ENCODE data around the gene MICAL1.

DNA sequence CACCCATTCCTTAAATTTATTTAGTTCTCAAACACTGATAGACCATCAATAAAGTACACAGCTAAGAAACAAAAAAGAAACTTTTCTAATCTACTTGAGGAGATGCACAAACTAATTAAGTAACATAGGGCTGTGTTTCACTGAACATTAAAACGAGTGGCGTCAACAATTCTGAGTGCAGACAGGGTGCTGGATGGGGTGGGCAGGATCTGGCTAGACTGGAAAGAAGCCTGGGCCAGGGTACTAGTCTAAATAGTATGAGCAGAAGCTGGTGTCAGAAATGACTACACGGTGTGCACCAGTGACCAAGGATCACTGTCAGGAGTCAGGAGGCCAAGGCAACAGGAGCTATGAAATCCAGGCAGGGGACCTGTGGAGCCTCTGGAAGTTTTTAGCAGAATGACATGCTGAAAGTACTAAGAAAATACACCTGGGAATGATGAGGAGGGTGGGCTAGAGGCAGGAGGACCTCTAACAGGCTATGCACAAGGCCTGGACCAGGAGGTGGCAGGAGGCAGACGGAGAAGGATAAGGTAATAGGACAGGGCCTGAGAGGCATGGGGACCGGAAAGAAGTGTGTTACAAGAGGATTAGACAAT, 14.1 kb upstream of the MICAL1 start:
- no peak for TF ChIP-seq POLR2A (IDR thresholded peaks at IDR 0.05)
- TF ChIP-seq, protein P1, sequence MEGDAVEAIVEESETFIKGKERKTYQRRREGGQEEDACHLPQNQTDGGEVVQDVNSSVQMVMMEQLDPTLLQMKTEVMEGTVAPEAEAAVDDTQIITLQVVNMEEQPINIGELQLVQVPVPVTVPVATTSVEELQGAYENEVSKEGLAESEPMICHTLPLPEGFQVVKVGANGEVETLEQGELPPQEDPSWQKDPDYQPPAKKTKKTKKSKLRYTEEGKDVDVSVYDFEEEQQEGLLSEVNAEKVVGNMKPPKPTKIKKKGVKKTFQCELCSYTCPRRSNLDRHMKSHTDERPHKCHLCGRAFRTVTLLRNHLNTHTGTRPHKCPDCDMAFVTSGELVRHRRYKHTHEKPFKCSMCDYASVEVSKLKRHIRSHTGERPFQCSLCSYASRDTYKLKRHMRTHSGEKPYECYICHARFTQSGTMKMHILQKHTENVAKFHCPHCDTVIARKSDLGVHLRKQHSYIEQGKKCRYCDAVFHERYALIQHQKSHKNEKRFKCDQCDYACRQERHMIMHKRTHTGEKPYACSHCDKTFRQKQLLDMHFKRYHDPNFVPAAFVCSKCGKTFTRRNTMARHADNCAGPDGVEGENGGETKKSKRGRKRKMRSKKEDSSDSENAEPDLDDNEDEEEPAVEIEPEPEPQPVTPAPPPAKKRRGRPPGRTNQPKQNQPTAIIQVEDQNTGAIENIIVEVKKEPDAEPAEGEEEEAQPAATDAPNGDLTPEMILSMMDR (IDR thresholded peaks at IDR 0.05): no peak
